HG02970 (cell line): ENCODE measurements around the gene AKR1C4.
"Not testable (repeated sequence)": the region's sequence is repeated elsewhere in the genome, so short reads cannot be mapped to it uniquely, and the experiment has no call there.

ENCODE experiments used
- ATAC-seq: cut with Tn5 transposase; IDR thresholded peaks from one replicate; pipeline ENCODE4 v1.9.1; 2021; ENCODE audit warnings: mild to moderate bottlenecking, moderate library complexity, moderate number of reproducible peaks; ENCODE audit not compliant: unreplicated experiment, low FRiP score

Gene AKR1C4

GRCh38 chr10:5196702-5197113 lies at the start of gene AKR1C4:
AKR1C4 (plus strand) TSS chr10:5196837; CDS start chr10:5196868, 31 bp downstream.
- ATAC-seq: no peak

- ATAC-seq: no peak
Observed at GRCh38 chr10:5146920-5147254, 49.8 kb upstream of the AKR1C4 start.

DNA sequence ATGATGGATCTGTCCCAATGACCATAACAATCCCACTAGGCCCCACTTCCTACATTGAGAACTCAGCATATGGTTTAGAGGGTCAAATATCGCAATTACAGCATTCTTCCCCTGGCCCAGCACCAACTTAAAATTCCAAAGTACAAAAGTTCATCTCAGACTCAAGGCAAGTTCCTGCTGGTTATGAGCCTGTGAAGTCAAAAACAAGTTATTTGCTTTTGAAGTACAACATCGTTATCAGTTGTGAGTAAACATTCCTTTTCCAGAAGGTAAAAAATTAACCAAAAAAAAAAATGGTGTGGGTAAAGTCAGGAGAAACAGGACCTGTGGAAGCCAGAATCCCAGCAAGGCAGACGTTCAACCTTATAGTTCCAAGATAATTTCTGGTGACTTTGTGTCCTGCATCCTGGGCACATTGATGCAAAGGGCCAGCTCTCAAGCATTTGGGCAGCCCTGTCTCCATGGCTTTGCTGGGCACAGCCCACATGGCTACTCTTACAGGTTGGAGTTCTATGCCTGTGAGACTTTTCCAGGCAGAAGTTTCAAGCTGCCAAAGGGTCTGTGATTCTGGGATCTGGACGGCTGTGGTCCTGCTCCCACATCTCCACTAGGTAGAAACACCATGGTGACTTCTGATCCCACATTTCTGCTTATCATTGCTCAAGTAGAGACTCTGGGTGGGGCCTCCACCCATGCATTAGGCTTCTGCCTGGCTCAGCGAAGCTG lies 49.2 kb upstream of the AKR1C4 start:
- no peak for ATAC-seq

GRCh38 chr10:5147981-5148677 lies 48.5 kb upstream of the AKR1C4 start:
- ATAC-seq: no peak

DNA sequence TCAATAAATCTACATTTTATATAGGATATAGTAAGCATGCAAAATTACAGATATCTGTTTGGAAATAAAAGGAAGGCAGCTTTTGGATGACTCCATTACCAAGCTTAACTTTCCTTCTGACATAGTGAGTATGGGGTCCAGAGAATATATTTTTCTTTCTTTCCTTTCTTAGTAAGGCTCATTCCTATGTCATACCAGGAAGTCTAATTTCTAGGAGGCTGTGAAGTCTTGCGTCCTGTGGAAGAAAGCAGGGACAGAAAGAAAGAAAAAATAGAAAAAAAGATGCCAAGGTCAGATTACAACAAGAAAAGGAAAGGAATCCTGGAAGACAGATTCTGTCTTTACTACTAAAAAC lies 48.0 kb upstream of the AKR1C4 start:
- ATAC-seq: no peak

DNA sequence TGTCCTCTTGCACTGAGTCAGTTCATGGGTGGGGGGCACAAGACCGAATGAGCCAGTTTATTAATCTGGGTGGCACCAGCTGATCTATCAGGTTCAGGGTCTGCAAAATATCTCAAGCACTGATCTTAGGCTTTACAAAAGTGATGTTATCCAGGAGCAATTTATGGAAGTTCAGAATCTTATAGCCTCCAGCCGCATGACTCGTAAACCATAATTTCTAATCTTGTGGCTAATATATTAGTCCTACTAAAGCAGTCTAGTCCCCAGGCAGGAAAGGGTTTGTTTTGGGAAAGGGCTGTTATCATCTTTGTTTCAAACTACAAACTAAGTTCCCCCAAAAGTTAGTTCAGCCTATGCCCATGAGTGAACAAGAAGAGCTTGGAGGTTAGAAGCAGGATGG lies 45.6 kb upstream of the AKR1C4 start:
- no peak for ATAC-seq

- no peak for ATAC-seq
Observed at GRCh38 chr10:5155951-5156350, 40.7 kb upstream of the AKR1C4 start.

DNA sequence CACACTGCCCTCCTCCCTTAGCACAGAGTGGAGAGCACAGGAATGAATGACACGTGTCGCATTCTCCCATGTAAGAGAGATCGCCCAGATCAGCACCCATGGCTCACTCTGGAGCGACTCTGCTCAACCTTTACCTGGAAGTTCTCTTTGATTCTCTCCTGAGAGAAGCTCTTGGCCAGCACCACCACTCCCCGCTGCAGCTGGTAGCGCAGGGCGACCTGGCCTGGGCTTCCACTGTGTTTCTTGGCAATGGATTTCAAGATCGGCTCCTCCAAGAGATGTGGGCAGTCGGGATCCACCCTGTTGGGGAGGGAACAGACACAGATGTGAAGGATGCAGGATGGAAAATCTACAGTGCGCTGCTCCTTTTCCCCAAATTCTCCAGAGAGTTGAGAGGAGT lies 39.1 kb upstream of the AKR1C4 start:
- no peak for ATAC-seq

DNA sequence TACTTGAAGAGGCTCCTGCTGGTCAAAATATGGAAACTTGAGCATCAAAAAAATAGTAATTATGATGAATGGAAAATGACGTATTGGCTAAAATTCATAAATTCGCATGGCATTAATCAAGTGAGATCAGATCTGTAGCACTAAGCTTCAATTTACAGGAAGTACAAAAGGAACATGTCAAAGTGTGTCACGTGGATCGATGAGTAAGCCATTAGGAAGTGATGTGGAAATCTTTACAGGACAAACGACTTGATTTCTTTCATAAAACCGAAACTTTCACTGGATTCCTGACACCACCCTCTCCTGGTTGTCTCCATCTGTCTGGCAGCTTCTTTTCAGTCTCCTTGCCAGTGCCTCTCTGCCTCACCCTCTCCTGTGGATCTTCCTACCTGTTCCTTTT lies 37.5 kb upstream of the AKR1C4 start:
- ATAC-seq: no peak

DNA sequence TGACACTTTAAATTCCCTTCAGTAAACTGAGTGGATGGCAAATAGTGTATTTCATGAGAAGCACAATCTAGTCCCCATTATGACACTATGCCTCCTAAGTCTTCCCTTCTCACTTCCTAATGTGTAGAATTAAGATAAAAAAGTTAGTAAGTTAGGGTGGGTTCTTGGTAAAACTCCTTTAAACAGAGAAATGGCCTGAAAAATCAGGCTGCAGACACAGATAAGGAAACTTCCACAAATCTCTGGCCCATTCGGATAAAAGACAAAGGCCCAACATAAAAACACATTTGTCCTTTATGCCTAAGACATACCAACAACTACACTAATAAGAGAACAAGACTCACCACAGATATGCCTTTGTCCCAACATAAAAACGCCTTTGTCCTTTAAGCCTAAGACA lies 33.1 kb upstream of the AKR1C4 start:
- ATAC-seq: no peak

DNA sequence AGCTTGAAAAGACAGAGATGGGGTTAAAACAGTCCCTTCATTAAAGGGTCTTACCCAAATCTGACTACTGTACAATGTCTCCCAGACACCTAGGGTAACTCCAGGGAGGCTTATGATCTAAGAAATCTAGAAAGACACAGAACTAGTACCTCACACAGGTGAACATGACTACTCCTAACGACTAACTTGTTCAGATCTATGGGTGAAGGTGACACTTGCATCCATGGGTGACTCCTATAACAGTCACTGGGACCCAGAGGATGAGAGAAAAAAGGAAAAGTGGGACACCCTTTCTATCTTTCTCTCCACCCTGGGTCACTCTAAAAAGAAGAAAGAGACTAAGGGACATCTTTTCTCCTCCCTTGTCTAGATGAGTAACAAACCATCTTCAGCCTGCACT lies 30.9 kb upstream of the AKR1C4 start:
- ATAC-seq: no peak

DNA sequence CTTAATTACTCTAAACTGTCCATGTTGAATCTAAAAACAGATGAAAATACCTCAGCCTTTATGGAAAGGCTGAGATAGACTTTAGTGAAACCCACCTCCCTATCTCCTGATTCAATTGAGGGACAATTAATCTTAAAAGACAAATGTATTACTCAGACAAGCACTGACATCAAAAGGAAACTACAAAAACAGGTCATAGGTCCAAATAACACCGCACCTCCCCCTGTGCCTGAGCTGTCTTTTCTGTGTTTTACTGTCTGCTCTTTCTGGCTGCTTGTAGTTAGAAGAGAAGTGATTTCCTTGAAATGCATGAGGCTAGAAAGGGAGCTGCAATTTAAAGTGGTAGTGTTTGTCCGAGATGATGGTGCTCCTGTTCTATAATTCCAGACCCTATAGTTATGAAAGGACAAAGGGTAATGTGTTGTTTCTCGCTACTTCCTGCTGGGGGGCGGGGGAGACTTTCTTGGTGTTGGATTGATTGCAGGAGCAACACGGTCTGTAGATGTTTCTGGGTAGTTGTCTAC lies 27.7 kb upstream of the AKR1C4 start:
- no peak for ATAC-seq

- not testable (repeated sequence) for ATAC-seq
Observed at GRCh38 chr10:5175581-5175980, 21.1 kb upstream of the AKR1C4 start.

DNA sequence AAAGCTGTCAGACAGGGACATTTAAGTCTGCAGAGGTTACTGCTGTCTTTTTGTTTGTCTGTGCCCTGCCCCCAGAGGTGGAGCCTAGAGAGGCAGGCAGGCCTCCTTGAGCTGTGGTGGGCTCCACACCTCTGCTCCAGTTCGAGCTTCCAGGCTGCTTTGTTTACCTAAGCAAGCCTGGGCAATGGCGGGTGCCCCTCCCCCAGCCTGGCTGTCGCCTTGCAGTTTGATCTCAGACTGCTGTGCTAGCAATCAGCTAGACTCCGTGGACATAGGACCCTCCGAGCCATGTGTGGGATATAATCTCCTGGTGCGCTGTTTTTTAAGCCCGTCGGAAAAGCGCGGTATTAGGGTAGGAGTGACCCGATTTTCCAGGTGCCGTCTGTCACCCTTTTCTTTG lies 16.1 kb upstream of the AKR1C4 start:
- ATAC-seq: not testable (repeated sequence)

GRCh38 chr10:5183923-5184322 lies 12.7 kb upstream of the AKR1C4 start:
- no peak for ATAC-seq

GRCh38 chr10:5184987-5185775 lies 11.5 kb upstream of the AKR1C4 start, which contains the start of gene AKR1C8:
AKR1C8 (minus strand) TSS chr10:5185150; CDS start chr10:5185104, 46 bp downstream.
- ATAC-seq: no peak

DNA sequence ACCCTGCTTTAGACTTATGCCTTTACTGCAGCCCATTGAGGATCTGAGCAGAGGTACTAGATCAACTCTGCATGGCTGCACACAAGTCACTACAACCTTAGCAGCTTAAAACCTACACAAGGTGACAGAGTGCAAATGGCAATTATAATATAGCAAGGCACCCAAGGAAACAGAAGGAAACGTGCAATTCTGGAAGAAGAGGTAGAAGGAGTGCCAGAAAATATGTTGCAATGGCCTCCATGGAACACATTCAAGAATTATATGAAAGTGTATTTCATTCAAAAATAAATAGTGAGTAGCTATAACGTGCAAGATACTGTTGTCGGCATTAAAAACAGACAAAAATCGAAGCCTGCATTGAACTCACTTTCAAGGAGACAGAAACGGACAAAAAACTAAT lies 8.8 kb upstream of the AKR1C4 start:
- ATAC-seq: no peak

- no peak for ATAC-seq
Observed at GRCh38 chr10:5188358-5188757, 8.3 kb upstream of the AKR1C4 start.

GRCh38 chr10:5194431-5194830 lies 2.2 kb upstream of the AKR1C4 start:
- no peak for ATAC-seq

DNA sequence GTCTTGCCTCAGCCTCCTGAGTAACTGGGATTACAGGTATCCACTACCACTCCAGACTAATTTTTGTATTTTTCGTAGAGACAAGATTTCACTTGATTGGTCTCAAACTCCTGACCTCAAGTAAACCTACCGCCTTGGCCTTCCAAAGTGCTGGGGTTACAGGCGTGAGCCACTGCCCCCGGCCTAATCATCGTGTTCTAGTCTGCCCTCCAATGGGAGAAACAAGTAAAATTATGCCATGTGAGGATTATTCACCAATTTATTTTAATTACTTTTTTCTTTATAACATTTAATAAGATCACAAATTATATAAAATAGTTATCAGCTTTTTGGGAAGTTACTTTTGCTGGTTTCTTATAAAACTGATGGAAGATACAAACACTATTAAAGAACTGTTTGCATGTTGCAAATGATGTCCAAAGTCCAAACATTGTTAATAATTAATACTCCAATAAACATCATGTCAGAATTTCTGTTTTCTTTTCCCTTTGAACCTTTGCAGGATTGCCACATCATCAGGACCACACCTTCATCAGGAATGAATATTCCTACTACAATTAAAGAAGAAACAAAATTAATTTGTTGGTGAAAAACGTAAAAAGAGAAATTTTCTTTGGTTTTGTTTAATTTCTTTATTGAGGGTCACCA lies 786 bp upstream of the AKR1C4 start:
- no peak for ATAC-seq

DNA sequence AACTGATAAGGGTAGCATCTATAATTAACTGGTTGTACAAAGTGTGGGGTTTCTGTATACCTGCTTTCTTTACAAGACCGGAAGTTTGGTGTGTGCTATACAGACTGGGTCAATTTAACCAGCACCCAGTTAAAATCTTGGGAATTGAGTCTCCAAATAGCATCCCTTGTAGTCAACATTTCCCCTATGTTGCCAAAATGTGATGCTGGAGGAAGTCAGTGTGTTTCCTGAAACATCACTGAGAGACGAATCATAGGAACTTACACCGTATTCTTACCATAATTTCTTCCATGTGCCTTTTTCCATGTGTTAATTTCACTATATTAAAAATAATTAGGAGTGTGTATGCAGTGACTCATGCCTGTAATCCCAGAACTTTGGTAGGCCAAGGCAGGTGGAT lies 1.7 kb downstream of the AKR1C4 start:
- no peak for ATAC-seq
